HG02938 (cell line): Measurements from ENCODE around the gene FAAP20.

ENCODE experiments used
- ATAC-seq: cut with Tn5 transposase; IDR thresholded peaks from one replicate; pipeline ENCODE4 v1.9.1; 2021; ENCODE audit warnings: mild to moderate bottlenecking, moderate library complexity; ENCODE audit not compliant: unreplicated experiment

The FAAP20 gene, protein sequence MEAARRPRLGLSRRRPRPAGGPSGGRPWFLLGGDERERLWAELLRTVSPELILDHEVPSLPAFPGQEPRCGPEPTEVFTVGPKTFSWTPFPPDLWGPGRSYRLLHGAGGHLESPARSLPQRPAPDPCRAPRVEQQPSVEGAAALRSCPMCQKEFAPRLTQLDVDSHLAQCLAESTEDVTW

DNA sequence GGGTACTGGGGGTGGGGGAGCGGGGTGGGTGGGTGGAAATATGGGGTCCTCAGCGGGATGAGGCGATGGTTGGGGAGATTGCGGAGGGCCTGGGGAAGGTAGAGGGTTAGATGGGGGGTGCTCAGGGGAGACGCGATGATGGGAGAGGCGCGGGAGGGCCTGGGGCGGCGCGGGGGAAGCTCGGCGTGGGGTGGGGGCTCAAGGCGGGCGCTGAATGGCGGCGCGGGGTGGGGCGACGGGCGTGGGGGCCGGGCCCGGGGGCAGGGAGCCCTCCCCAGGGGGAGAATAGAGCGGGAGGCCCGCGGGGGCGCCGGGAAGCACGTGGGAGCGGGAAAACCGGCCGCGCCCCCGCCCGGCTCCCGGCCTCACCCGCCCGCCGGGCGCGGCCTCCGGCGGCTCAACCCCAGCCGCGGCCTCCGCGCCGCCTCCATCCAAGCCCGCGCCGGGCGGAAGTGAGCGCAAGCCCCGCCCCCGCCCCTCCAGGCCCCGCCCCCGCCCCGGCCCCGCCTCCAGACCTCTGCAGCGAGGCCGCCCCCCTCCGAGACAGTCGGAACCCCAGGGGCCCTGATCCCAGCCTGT lies at the start of gene FAAP20:
Gene FAAP20, minus strand, starts transcription at position 454 of the 579 bp plus-strand sequence. Its CDS starts 23 bp downstream, at position 431.
- ATAC-seq = peak; percentile 48

DNA sequence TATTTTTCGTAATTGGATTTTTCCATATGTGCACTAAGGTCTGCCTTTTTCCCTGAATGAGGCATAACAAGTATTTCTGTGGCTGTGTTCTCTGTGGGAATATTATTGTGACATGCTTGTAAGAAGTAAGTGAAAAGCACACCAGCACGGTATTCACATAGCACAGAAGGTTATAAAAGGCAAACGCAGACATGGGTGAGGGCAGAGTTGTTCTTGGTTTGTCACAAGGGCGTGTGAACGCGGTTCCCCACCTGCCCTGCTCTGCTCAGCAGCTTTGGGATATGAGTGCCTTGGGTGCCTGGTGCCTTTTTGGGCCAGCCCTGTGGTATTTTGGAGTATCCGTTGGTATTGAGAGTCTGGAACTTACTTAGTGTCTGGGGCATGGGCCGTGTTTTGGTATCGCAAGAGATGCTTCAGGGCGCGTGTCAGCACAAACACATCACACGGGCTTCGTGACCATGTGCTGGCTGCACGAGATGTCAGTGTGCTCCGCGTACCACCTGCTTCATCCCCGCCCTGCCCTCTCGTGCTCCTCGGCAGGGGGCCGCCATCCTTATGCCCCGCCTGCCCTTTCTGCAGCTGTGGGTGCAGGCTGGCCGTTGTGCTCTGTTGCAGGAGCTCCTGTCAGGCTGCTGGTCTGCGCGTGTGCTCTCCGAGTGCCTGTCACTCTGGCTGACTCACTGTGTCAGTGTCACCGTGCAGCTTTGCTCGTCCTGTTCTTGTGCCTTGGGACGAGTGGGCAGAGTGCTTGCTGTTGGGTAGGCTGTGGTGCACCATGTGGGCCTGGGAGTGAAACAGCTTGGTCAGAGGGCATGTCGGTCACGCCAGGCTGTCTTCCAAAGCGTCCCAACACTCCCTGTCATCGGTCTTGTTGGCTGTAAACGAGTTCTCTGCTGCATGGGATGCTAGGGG lies 48.5 kb upstream of the FAAP20 start:
- ATAC-seq = no peak

DNA sequence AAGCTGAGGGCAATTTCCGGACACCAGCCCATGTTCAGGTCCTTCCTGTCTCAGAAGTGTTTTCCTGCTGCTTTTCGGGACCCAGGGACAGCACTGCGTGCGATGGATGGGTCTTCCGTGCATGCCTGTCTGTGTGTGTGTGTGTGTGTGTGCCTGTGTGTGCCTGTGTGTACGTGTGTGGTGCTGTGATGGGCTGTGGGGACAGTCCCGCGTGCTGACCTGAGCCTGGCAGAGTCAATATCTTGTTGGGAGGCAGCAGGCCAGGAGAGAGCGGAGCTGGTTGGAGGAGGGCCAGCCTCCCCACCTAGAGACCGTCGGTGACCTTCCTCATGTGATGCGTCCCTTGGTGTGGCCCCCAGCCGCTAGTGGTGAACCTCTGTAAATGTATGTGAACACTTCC lies 47.2 kb upstream of the FAAP20 start:
- no peak for ATAC-seq

DNA sequence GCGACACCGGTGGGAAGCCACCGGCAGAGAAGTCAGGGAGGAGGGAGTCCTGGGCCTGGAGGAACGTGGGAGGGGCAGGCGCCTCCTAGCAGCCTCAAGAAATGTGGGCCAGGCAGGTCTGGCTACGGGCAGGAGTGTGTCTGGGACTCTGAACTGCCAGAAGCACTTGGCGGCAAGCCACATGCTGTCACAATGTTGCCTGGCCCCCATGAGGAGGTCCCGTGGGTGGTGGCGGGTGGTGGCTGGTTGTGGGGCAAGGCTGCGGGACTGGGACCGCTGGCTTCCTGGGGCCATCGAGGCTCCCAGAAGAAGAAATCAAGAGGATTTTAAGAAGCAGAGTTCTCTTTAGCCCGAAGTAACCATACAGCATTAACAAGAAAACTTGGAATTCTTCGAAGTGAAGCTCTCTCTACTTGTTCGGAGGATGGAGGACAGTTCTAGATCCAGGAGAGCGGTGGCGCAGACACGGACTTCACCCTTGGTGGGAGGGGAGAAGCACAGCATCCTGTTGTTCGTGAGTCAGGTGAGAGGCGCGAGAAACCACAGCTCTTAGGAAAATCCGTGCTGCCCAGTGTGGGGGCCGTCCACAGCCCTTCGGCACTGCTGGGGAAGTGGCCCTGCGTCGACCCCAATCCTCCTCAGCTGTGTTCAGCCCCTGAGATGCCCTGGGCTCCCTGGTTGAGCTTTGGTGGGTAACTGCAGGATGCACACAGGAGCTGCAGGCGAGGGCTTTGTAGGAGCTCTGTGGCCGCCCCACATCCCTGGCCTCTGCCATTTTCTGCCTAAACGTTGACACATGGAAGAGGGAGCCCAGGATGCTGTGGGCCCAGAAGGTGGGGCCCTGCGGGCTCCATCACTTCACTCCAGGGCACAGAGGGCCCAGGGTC lies 45.9 kb upstream of the FAAP20 start:
- no peak for ATAC-seq

DNA sequence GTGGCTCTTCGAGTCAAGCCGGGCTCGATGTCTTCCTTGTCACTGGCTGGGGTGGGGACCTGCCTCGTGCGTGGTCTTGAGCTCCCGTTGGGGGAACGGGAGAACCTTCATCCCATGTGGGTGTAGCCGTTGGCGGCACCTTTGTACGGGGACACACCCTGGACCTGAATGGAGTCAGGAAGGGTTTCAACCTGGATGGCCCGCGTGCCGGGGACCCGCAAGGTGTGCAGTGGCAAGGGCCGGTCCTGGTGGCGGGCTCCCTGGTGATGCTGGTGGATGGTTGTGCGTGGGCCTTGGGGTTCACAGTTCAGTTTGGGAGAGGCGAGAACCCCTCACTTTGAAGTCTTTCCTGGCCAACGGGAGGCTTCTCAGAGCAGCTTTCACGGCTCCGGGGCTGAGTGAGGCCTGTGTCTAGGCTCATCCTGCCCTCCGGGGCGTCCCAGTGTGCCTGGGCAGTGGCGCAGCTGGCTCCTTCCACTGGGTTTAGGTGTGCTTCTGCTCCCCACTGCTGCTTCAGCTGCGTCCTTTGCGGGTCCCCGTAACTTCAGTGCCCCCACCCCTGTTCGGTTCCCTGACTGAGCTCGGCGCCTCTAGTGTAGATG lies 44.9 kb upstream of the FAAP20 start:
- ATAC-seq = no peak

DNA sequence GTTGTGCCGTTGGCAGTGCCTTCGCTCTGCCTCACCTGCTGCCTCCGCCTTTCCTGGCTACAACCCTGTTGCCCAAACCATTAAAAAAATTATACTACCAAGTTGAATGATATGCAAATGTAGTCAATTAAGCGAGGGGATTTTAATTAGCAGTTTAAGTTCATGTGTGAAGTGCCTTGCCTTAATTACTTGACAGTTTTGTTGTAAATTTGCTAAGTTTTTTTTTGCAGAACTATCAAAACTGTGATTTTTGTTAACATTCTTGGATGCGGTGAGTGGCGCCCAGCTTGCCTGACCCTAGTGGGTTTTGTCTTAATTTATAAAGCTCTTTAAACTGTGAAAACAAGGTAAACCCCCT lies 44.4 kb upstream of the FAAP20 start:
- no peak for ATAC-seq

DNA sequence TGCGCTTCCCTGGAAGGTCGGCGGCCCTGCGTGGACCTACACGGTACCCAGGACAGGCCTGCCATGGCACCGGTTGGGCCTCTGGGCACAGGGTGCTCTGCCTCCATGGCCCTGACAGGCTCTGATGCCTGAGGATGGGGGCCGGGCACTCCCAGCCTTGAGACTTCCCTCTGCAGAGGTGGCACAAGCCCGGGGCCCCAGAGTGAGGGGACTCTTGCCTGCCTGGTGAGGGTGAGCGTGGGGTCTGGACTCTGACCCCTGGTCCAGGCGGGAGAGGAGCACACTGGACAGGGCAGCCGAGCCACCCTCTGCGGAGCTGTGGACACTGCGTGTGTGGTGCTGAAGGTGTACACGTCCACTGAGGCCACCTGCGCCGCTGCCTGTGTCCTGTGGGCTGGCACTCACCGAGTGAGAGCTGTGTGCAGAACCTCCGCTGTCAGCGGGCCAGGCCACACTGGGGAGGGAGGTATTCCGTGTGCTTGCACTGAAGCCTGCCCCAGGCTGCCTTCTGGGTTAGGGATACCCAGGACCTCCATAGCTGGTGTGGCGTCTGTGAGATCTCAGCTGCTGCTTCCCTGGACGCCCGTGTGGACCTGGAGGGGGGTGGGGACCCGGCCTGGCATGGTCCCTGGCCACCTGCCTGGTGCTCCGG lies 43.9 kb upstream of the FAAP20 start:
- ATAC-seq = no peak

DNA sequence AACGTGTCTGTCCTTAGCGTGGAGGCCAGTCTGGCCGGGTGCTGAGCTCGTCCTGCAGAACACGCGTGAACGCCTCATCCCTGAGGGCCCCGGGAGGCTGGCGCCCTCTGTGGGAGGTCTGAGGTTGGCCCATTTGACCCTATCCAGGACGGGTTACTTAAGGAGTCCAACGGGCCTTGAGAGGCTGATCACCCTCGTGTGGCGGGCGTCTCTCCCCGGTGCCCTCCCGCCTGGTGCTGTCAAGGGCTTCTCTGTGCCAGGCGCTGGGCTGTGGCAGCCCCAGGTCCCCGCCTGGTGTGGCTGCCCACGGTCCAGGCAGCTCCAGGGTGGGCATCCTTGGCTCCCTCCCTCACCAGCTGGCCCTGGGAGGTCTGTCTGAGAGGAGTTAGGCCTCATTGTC lies 43.2 kb upstream of the FAAP20 start:
- ATAC-seq = no peak

DNA sequence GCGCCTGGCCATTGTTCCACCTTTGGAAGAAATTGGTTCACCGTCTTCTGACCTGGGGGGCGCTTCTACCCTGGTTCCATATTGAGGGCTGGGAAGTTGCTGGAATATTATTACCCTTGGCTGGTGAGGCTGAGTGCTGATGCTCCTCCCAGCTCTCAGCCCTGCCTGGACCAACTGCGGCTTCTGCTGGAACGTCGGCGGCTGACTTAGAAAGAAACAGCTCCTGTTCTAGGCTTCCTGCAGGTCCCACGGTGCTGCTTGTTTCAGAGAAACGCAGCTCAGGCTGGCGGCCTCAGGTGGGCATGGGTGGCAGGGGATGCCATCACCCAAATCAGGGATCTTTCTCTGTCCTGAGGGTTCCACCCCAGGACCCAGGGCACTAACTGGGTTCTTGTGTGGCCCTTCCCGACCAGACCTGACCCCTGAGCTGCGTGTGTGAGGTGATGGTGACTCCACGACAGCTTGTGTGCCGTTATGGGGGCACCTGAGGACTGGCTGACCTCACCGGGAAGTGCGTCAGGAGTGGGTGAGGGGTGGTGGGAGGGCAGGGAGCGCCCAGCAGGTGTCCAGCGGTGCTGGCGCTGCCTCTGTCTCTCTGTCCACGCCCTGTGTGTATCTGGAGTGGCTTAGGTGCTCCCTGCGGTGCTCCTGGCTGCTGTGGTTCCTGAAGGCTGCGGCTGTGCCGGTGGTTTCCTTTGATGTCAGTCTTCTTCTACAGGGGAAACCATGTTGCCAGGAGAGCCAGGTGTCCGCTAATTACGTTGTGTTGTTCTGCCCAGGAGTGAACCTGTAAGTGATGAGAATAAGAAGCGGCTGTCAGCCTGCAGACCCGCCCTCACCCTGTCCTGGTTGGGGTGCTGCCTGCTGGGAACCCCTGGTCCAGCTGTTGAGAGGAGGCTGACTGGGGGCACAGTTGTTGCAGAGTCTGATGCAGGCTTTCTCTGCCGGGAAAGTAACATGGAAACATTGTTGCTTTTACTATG lies 42.4 kb upstream of the FAAP20 start:
- ATAC-seq = no peak

DNA sequence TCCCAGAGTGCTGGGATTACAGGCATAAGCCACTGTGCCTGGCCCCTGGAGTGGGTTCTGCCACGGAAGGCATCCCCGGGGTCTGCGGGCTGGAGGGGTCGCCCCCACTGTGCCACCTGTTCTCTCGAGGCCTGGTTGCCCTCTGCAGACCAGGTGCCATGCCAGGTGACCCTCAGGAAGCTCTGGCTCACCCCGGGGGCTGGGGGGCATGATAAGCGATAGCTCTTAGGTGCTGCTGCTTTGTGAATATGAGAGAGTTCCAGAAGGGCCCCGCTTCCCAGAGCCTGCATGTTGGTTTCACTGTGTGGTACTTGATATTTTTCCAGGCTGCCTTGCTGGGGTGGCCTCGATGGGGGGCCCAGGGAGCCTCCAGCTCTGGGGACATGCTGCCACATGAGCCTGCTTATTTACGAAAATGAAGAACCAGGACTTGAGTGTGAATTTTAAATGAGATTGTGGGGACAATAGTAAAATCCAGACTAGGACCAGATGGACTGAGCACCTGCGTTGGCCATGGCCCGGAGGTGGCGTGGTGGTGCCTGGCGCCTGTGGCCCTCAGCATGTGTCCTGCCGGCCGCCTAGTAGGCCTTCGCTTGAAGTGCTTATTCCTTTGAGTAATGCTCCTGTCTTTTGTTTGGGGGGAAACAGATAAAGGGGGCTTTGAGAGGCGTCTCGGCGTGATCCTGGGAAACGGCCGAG lies 40.9 kb upstream of the FAAP20 start:
- no peak for ATAC-seq

DNA sequence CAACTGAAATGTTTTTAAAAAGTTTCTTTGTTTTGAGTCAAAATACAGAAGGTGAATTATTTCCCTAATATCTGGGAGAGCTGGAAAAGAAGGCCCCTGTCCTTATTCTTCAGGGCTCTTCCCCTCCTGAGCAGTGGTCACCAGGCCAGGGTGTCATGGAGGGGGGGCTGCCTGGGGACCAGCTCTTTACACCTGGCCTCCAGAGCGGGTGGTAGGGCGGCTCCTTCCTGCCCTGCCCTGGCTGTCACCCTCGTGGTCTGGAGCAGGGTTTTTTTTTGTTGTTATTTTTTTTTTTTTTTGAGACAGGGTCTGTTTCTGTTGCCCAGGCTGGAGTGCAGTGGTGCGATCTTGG lies 40.2 kb upstream of the FAAP20 start:
- no peak for ATAC-seq

DNA sequence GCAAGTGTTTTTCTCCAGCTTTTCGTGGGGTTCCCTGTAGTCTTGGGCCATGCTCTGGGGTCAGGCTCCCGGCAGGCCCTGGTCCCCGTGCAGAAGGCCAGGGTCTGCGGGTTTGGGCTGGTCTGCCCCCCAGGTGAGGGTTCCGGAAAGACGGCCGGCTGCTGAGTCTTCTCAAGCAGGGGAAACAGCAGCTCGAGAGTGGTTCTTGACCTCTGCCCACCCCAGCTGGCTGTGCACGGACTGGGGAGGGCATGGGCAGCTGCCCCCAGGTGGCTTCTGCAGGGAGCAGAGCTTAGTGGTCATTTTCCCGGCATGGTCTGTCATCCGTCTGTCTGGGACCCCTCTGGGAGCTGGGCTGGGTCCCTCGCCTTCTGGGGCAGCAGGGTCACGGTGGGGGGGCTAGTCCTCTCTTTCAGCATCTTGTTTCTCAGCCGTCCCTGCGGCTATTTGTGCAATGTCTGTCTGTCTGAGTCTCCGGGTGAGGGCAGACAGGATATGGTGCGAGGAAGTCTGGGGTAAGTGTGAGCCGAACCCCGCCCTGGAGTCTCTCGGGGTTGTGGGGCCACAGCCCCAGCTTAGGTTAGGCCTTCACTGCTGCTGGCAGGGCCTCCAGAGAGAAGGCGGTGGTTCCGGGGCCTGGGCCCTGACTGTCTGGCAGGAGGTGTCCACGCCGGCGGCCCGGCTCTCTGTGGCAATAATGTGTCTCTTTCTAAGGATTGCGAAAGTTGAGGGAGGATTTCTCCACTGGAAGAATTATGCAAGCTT lies 39.6 kb upstream of the FAAP20 start:
- ATAC-seq = no peak

DNA sequence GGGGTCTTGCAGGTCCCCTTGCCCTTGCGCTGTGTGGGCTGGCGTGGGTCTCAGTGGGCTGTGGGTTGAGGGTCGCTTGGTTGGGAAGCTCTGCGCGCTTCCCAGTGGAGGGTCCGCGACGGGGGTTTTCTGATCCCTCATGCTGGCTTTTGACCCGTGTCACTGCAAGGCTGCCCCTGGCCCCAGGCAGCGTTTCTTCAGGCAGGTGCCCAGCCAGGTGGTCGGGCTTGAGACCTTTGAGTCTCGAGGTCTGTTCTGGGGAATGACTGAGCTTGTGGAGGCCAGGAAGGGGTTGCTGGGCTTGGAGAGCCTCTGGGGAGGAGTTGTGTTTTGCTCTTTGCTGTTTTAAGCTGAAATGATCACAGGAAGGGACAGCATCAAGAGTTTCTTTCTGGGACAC lies 38.9 kb upstream of the FAAP20 start:
- ATAC-seq = no peak

DNA sequence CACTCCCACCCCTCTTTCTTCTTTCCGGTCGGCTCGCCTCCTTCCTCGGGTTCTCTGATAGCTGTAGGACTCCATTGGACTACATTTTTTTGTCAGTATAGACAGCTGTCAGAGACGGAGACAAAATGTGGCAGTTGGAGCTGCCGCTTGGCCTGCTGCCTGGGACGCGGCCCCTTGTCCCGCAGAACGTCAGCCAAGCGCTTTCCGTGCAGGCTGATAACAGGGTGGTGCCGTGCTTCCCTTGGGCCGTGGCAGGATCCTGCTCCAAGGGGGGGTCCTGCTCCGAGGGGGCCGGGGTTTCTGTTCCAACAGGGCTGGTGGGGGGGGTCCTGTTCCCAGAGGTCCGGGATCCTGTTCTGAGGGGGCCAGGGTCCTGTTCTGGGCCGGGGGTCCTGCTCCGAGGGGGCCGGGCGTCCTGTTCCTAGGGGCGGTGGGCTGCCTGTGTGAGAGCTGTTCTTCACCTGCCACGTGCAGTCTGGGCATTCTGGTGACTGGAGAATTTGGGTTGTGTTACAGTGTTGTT lies 38.4 kb upstream of the FAAP20 start:
- no peak for ATAC-seq

DNA sequence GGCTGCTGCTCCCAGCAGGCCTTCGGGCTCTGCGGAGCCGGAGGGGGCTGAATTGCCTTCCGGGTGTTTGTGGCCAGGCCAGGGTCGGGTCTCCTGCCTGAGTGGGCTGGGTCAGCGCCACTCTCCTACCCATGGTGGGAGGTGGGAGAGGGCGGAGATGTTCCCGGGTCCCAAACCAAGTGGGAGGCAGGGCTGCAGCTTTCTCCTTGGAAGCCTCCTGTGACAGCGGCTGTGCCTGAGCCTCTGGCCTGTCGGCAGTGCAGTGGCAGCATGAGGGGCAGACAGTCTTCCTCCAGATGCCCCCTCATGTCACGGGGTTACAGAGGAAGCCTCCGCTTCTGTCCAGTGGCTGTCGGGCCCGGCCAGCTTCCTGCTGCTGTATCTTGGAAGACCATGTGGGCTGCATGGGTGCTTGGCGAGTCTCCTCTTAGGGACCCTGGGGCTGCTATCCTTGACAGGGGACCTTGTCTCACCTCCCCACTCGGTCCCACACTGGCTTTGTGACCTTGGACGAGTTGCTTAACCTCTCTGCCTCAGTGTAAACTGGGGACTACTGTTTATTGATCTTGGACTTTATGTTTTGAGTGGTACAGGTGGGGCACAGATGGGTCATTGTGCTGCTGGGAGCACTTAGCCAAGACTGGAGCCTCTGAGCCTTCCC lies 37.8 kb upstream of the FAAP20 start:
- ATAC-seq = no peak

DNA sequence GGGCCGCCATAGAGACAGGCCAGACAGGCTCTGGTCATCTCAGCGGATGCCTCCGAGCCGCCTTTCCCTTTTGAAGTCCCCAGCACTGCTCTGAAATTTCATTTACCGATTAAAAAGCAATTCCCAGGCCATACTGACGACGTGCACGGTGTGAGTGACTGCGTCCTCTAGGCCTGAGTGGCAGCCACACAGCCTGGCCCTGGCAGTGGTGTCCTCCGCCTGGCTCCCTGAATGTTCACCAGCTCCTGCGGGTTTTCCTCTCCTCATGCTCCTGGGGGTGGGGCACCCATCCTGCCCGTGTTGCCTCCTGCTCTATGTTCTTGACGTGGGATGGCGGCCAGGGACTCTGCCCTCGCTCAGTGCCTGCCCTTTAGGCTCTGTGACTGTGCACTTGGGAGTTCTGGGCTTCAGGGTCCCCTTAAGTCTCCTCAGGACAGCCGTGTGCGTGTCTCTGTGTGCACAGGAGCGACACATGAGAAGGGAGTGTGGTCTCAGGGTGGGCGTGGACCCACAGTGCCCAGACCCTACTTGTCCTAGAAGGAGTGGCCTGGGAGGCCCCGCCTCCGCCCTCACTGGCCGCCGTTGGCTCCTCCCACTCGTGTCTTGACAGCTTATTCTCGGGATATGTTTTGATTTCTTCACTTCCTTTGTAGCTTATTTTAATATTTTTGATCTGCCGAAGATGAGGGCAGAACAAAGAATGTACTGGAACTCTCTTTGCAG lies 37.1 kb upstream of the FAAP20 start:
- ATAC-seq = no peak
